GM23338 (cell line): ENCODE measurements around the gene SPSB4. TPM values are rescaled to one million over a fixed set of nuclear protein-coding genes. Genes with fewer than 3 reads are reported as not detected.

Source experiments
- ATAC-seq: fragments of 200-7000 bp; cut with Tn5 transposase; 3 replicates; pipeline ENCODE4 v1.9.1; 2020
- DNase-seq: peaks from one replicate; pipeline ENCODE4 v3.0.0-alpha.2; 2015; ENCODE audit warnings: low spot score
- H2AFZ ChIP-seq: fragments of 200-600 bp; sonication (generic); 2 replicates; pipeline ENCODE4 v1.8.0; 2016; ENCODE audit warnings: antibody characterized with exemption, mild to moderate bottlenecking, moderate library complexity
- H3F3A ChIP-seq: fragments of 200-600 bp; sonication (generic); replicated peaks from 2 replicates; pipeline ENCODE4 v1.8.0; 2017; ENCODE audit warnings: antibody characterized with exemption, mixed run types, low read depth
- H3K27ac ChIP-seq: fragments of 200-600 bp; sonication (generic); 2 replicates; pipeline ENCODE4 v1.6.1; 2016; ENCODE audit warnings: low read depth
- H3K27me3 ChIP-seq: fragments of 200-600 bp; sonication (generic); 2 replicates; pipeline ENCODE4 v1.8.0; 2016; ENCODE audit warnings: mild to moderate bottlenecking, mixed run types, moderate library complexity; ENCODE audit not compliant: insufficient read depth
- H3K36me3 ChIP-seq: fragments of 200-600 bp; sonication (generic); 2 replicates; pipeline ENCODE4 v1.8.0; 2016; ENCODE audit warnings: mild to moderate bottlenecking; ENCODE audit not compliant: insufficient read depth
- H3K4me1 ChIP-seq: fragments of 200-600 bp; sonication (generic); 2 replicates; pipeline ENCODE4 v1.8.0; 2016; ENCODE audit warnings: mild to moderate bottlenecking, moderate library complexity; ENCODE audit not compliant: insufficient read depth
- H3K4me2 ChIP-seq: fragments of 200-600 bp; sonication (generic); 2 replicates; pipeline ENCODE4 v1.7.1; 2017; ENCODE audit warnings: mixed run types
- H3K4me3 ChIP-seq: fragments of 200-600 bp; sonication (generic); 2 replicates; pipeline ENCODE4 v1.6.1; 2016; ENCODE audit warnings: mixed run types
- H3K79me2 ChIP-seq: fragments of 200-600 bp; sonication (generic); replicated peaks from 2 replicates; pipeline ENCODE4 v1.8.0; 2017; ENCODE audit warnings: mild to moderate bottlenecking; ENCODE audit not compliant: insufficient read depth
- H3K9me2 ChIP-seq: fragments of 200-600 bp; sonication (generic); 2 replicates; pipeline ENCODE4 v1.8.0; 2017; ENCODE audit not compliant: insufficient read depth
- H4K20me1 ChIP-seq: fragments of 200-600 bp; sonication (generic); replicated peaks from 2 replicates; pipeline ENCODE4 v1.8.0; 2017; ENCODE audit warnings: mild to moderate bottlenecking; ENCODE audit not compliant: insufficient read depth
- H3K27ac Mint-ChIP-seq: 2 replicates; pipeline ENCODE4 v1.8.0; 2020; ENCODE audit warnings: inconsistent platforms, mild to moderate bottlenecking, moderate library complexity, mixed read lengths
- H3K27me3 Mint-ChIP-seq: 3 replicates; pipeline ENCODE4 v1.8.0; 2022; ENCODE audit warnings: low read depth, mild to moderate bottlenecking, moderate library complexity, mixed read lengths, inconsistent platforms; ENCODE audit not compliant: insufficient read depth, poor library complexity
- H3K36me3 Mint-ChIP-seq: 3 replicates; pipeline ENCODE4 v1.8.0; 2021; ENCODE audit warnings: low read depth, mild to moderate bottlenecking, inconsistent platforms, moderate library complexity, mixed read lengths
- H3K4me1 Mint-ChIP-seq: 3 replicates; pipeline ENCODE4 v1.8.0; 2020; ENCODE audit warnings: mild to moderate bottlenecking, inconsistent platforms, mixed read lengths
- H3K4me3 Mint-ChIP-seq: 3 replicates; pipeline ENCODE4 v1.8.0; 2021; ENCODE audit warnings: moderate library complexity, mild to moderate bottlenecking, inconsistent platforms, mixed read lengths
- H3K9me3 Mint-ChIP-seq: 3 replicates; pipeline ENCODE4 v1.8.0; 2020; ENCODE audit warnings: moderate library complexity, mild to moderate bottlenecking, inconsistent platforms, mixed read lengths
- CREB1 ChIP-seq: fragments of 250-450 bp; sonication (Bioruptor Pico); IDR thresholded peaks from 2 replicates; pipeline ENCODE4 v1.5.0; 2020; ENCODE audit warnings: low read depth, mild to moderate bottlenecking, moderate library complexity
- CTCF ChIP-seq, 2 experiments: fragments of 200-600 bp in 1 of 2; sonication (generic) in 1 of 2; conservative IDR thresholded peaks; 2 replicates each; pipeline versions ENCODE4 v1.5.1 to v1.6.1; 2016 to 2017; ENCODE audit warnings: antibody characterized with exemption in 2 of 2, low read depth in 2 of 2, mild to moderate bottlenecking in 2 of 2, moderate library complexity in 1 of 2
- ETS1 ChIP-seq: IDR thresholded peaks from 2 replicates; pipeline ENCODE4 v1.6.1; 2016; ENCODE audit warnings: antibody characterized with exemption
- EZH2 ChIP-seq: fragments of 200-600 bp; sonication (generic); IDR thresholded peaks from one replicate; pipeline ENCODE4 v1.8.0; 2017; ENCODE audit warnings: antibody characterized with exemption, mild to moderate bottlenecking, low read depth; ENCODE audit not compliant: unreplicated experiment
- EZH2phosphoT487 ChIP-seq: fragments of 200-600 bp; sonication (generic); IDR thresholded peaks from one replicate; pipeline ENCODE4 v1.8.1; 2018; ENCODE audit warnings: antibody characterized with exemption; ENCODE audit not compliant: unreplicated experiment
- JUNB ChIP-seq: IDR thresholded peaks from one replicate; pipeline ENCODE4 v1.6.1; 2016; ENCODE audit warnings: antibody characterized with exemption; ENCODE audit not compliant: unreplicated experiment
- NANOG ChIP-seq: IDR thresholded peaks from 2 replicates; pipeline ENCODE4 v1.6.1; 2016; ENCODE audit warnings: antibody characterized with exemption, borderline replicate concordance
- REST ChIP-seq: IDR thresholded peaks from one replicate; pipeline ENCODE4 v1.6.1; 2018; ENCODE audit warnings: antibody characterized with exemption; ENCODE audit not compliant: unreplicated experiment
- ZNF114 ChIP-seq: fragments of 250-450 bp; sonication (Bioruptor Pico); IDR thresholded peaks from 2 replicates; pipeline ENCODE4 v1.5.0; 2020; ENCODE audit warnings: mild to moderate bottlenecking, moderate library complexity
- ZNF331 ChIP-seq: fragments of 250-450 bp; sonication (Bioruptor Pico); IDR thresholded peaks from 2 replicates; pipeline ENCODE4 v1.5.0; 2020; ENCODE audit warnings: low read depth, mild to moderate bottlenecking, moderate library complexity
- ZNF462 ChIP-seq: fragments of 250-450 bp; sonication (Bioruptor Pico); IDR thresholded peaks from 2 replicates; pipeline ENCODE4 v1.5.0; 2020; ENCODE audit warnings: mild to moderate bottlenecking, moderate library complexity
- polyA plus RNA-seq: library from polyadenylated mRNA; unstranded; fragments of >200 nt; fragmentation: Nextera tagmentation; extraction: Ambion mirVana; gene quantifications from 2 replicates; pipeline ENCODE4 v1.2.1, GENCODE V29; 2016
- total RNA-seq: library from RNA; depleted of rRNA; stranded (reverse); fragments of >200 nt; shearing (Covaris generic); gene quantifications from 2 replicates; pipeline ENCODE4 v1.2.3, GENCODE V29; 2014

Gene SPSB4
- total and polyA plus RNA-seq, 2 experiments from 2014 or later, result 6.7 to 25.9 TPM

GRCh38 chr3:141072950-141073349, 21.8 kb downstream of the SPSB4 start:
- H3K27ac Mint-ChIP-seq, result no peak overlapping the region
- peaks cover 90% of the 10 kb centered on the region for H3K4me1 Mint-ChIP-seq
- H3K4me1 ChIP-seq, result peaks cover 82% of the 10 kb centered on the region
- peaks cover 5% of the 10 kb centered on the region for H3K79me2 ChIP-seq
- no peaks in the 10 kb centered on the region for H3K27me3 ChIP-seq
- no peaks in the 10 kb centered on the region for H3K9me2 ChIP-seq
- H3K36me3 Mint-ChIP-seq, result peaks cover 9% of the 10 kb centered on the region
- H3K9me3 Mint-ChIP-seq, result no peaks in the 10 kb centered on the region; the same call in 2 of the 3 replicates
- no peaks in the 10 kb centered on the region for H4K20me1 ChIP-seq
- ATAC-seq, result no peak
- DNase-seq, result no peak
- H3F3A ChIP-seq, result peaks cover 11% of the 10 kb centered on the region
- H3K27me3 Mint-ChIP-seq, result peaks cover 42% of the 10 kb centered on the region
- TF ChIP-seq EZH2phosphoT487, result no peak
- no peak for TF ChIP-seq REST
- no peak for TF ChIP-seq EZH2
- TF ChIP-seq ETS1, result no peak
- TF ChIP-seq ZNF331, result no peak
- no peak for TF ChIP-seq NANOG
- TF ChIP-seq CTCF (conservative IDR thresholded peaks at IDR 0.05; ENCODE audit: low read depth in 2 of 2), result no peak
- no peak for TF ChIP-seq ZNF114 (CRISPR knock-in tag)
- no peak for TF ChIP-seq ZNF462 (CRISPR knock-in tag)
- no peak for TF ChIP-seq CREB1 (CRISPR knock-in tag)
- TF ChIP-seq JUNB, result no peak
- H2AFZ ChIP-seq, result no peak overlapping the region
- peak overlapping the region; percentile 53 for H3K4me2 ChIP-seq
- H3K4me3 Mint-ChIP-seq, result no peak overlapping the region; the same call in 2 of the 3 replicates
- no peak overlapping the region for H3K4me3 ChIP-seq
- no peaks in the 10 kb centered on the region for H3K36me3 ChIP-seq
- no peak overlapping the region for H3K27ac ChIP-seq
